MM.1S (cell line): Measurements from ENCODE around the gene GRWD1.

ENCODE experiments used
- DNase-seq: peaks from one replicate; pipeline ENCODE4 v3.0.0-alpha.2; 2015
- H2AFZ ChIP-seq: fragments of 300-600 bp; sonication (generic); 2 replicates; pipeline ENCODE4 v1.6.0; 2016; ENCODE audit warnings: antibody characterized with exemption, low read length
- H3F3A ChIP-seq: fragments of 300-600 bp; sonication (generic); 2 replicates; pipeline ENCODE4 v1.6.1; 2016; ENCODE audit warnings: mild to moderate bottlenecking, antibody characterized with exemption, low read length, moderate library complexity, mixed read lengths; ENCODE audit not compliant: insufficient read depth
- H3K27ac ChIP-seq: fragments of 300-600 bp; sonication (generic); 2 replicates; pipeline ENCODE4 v1.5.1; 2016; ENCODE audit warnings: mild to moderate bottlenecking, low read length
- H3K27me3 ChIP-seq: fragments of 300-600 bp; sonication (generic); replicated peaks from 2 replicates; pipeline ENCODE4 v1.6.0; 2016; ENCODE audit warnings: low read length; ENCODE audit not compliant: insufficient read depth
- H3K36me3 ChIP-seq: fragments of 300-600 bp; sonication (generic); replicated peaks from 2 replicates; pipeline ENCODE4 v1.6.1; 2016; ENCODE audit warnings: mild to moderate bottlenecking, low read length, mixed read lengths; ENCODE audit not compliant: insufficient read depth
- H3K4me1 ChIP-seq: fragments of 300-600 bp; sonication (generic); 2 replicates; pipeline ENCODE4 v1.6.1; 2016; ENCODE audit warnings: low read length, mixed read lengths
- H3K4me2 ChIP-seq: fragments of 300-600 bp; sonication (generic); 2 replicates; pipeline ENCODE4 v1.6.0; 2016; ENCODE audit warnings: low read depth, low read length
- H3K4me3 ChIP-seq: fragments of 300-600 bp; sonication (generic); 2 replicates; pipeline ENCODE4 v1.5.1; 2016; ENCODE audit warnings: low read length, mixed read lengths
- H3K79me2 ChIP-seq: fragments of 300-600 bp; sonication (generic); 2 replicates; pipeline ENCODE4 v1.6.1; 2016; ENCODE audit warnings: mixed run types, low read length, mixed read lengths
- H3K9ac ChIP-seq: fragments of 300-600 bp; sonication (generic); 2 replicates; pipeline ENCODE4 v1.6.1; 2016; ENCODE audit warnings: low read length, mixed read lengths
- H3K9me2 ChIP-seq: fragments of 300-600 bp; sonication (generic); replicated peaks from 2 replicates; pipeline ENCODE4 v1.6.1; 2016; ENCODE audit warnings: mild to moderate bottlenecking, low read length, mixed read lengths; ENCODE audit not compliant: insufficient read depth
- H3K9me3 ChIP-seq: fragments of 300-600 bp; sonication (generic); replicated peaks from 2 replicates; pipeline ENCODE4 v1.6.1; 2016; ENCODE audit warnings: mild to moderate bottlenecking, low read length, mixed read lengths; ENCODE audit not compliant: insufficient read depth
- H4K20me1 ChIP-seq: fragments of 300-600 bp; sonication (generic); 2 replicates; pipeline ENCODE4 v1.6.1; 2016; ENCODE audit warnings: mild to moderate bottlenecking, low read length, moderate library complexity, mixed read lengths; ENCODE audit not compliant: insufficient read depth
- CTCF ChIP-seq: fragments of 300-600 bp; sonication (generic); IDR thresholded peaks from 2 replicates; pipeline ENCODE4 v1.5.1; 2016; ENCODE audit warnings: antibody characterized with exemption, low read length, mixed read lengths
- EZH2 ChIP-seq: fragments of 300-600 bp; sonication (generic); optimal IDR thresholded peaks from 2 replicates; pipeline ENCODE3; 2017; ENCODE audit warnings: low read depth, mild to moderate bottlenecking, antibody characterized with exemption, low read length, mixed read lengths
- EZH2phosphoT487 ChIP-seq: fragments of 300-600 bp; sonication (generic); IDR thresholded peaks from 2 replicates; pipeline ENCODE4 v1.6.1; 2018; ENCODE audit warnings: antibody characterized with exemption, low read length

GRWD1 gene

GRCh38 chr19:48400018-48400742, 45.6 kb upstream of the GRWD1 start:
- Histone ChIP-seq H2AFZ (peak overlapping the region; percentile 25), H3K4me2 (peak overlapping the region; percentile 22; the same call in 1 of the 2 replicates), H3K4me1 (peaks cover 17% of the 10 kb centered on the region), H3K36me3 (no peaks in the 10 kb centered on the region), H3K4me3 (no peak overlapping the region), H3K9me2 (no peaks in the 10 kb centered on the region), H3K9me3 (no peaks in the 10 kb centered on the region), H3K79me2 (peaks cover 6% of the 10 kb centered on the region; the same call in 1 of the 2 replicates), H3K27ac (no peak overlapping the region), H3K9ac (no peak overlapping the region), H4K20me1 (no peaks in the 10 kb centered on the region), H3F3A (peaks cover 17% of the 10 kb centered on the region), H3K27me3 (peaks cover 25% of the 10 kb centered on the region)
- no peak for DNase-seq
- TF ChIP-seq EZH2phosphoT487 (no peak), CTCF (no peak), EZH2 (no peak)

GRCh38 chr19:48401287-48401686, 44.5 kb upstream of the GRWD1 start:
- DNase-seq: no peak
- H3K4me3 ChIP-seq: no peak overlapping the region
- peaks cover 17% of the 10 kb centered on the region for H3F3A ChIP-seq
- no peaks in the 10 kb centered on the region for H3K9me3 ChIP-seq
- H3K4me2 ChIP-seq: no peak overlapping the region
- no peaks in the 10 kb centered on the region for H3K36me3 ChIP-seq
- peaks cover 25% of the 10 kb centered on the region for H3K27me3 ChIP-seq
- no peaks in the 10 kb centered on the region for H3K9me2 ChIP-seq
- peaks cover 6% of the 10 kb centered on the region; the same call in 1 of the 2 replicates for H3K79me2 ChIP-seq
- TF ChIP-seq EZH2phosphoT487: no peak
- TF ChIP-seq EZH2: no peak
- no peak for TF ChIP-seq CTCF
- H3K9ac ChIP-seq: no peak overlapping the region
- no peak overlapping the region for H2AFZ ChIP-seq
- no peak overlapping the region for H3K27ac ChIP-seq
- H3K4me1 ChIP-seq: peaks cover 17% of the 10 kb centered on the region
- H4K20me1 ChIP-seq: no peaks in the 10 kb centered on the region

- Histone ChIP-seq H3K9ac (no peak overlapping the region), H3K79me2 (no peaks in the 10 kb centered on the region), H3K27ac (no peak overlapping the region), H4K20me1 (no peaks in the 10 kb centered on the region), H3K27me3 (peaks cover 32% of the 10 kb centered on the region), H3K4me2 (no peak overlapping the region), H3K9me3 (no peaks in the 10 kb centered on the region), H3K9me2 (no peaks in the 10 kb centered on the region), H3F3A (peaks cover 12% of the 10 kb centered on the region), H3K36me3 (no peaks in the 10 kb centered on the region), H3K4me1 (peaks cover 9% of the 10 kb centered on the region), H3K4me3 (no peak overlapping the region), H2AFZ (peak overlapping the region; percentile 62; the same call in 1 of the 2 replicates)
- TF ChIP-seq EZH2phosphoT487: no peak
- TF ChIP-seq CTCF: no peak
- no peak for TF ChIP-seq EZH2
- DNase-seq: peak; percentile 62
Observed at GRCh38 chr19:48403606-48404005, 42.2 kb upstream of the GRWD1 start.
